HepG2 (cell line): Measurements from ENCODE around the gene FAM3A. TPM values are rescaled to one million over a fixed set of nuclear protein-coding genes. Genes with fewer than 3 reads are reported as not detected.

ENCODE experiments used
- AGO1 ChIP-seq: fragments of 200-400 bp; formaldehyde crosslinking; IDR thresholded peaks from 2 replicates; pipeline ENCODE4 v1.6.1; 2017; ENCODE audit warnings: mild to moderate bottlenecking, low read depth, low read length, moderate library complexity; ENCODE audit not compliant: poor library complexity, severe bottlenecking
- ELF1 ChIP-seq: sonication (generic); formaldehyde crosslinking; IDR thresholded peaks from 2 replicates; pipeline ENCODE4 v1.4.0; 2020; ENCODE audit warnings: missing genetic modification reagents
- FOXA3 ChIP-seq: IDR thresholded peaks from 2 replicates; pipeline ENCODE4 v1.6.1; 2016; ENCODE audit warnings: missing genetic modification reagents, missing compliant biosample characterization
- HDAC1 ChIP-seq: sonication (generic); formaldehyde crosslinking; IDR thresholded peaks from 2 replicates; pipeline ENCODE4 v1.5.1; 2020; ENCODE audit warnings: mild to moderate bottlenecking, missing genetic modification reagents
- HMGXB3 ChIP-seq: sonication (generic); formaldehyde crosslinking; IDR thresholded peaks from 2 replicates; pipeline ENCODE4 v1.4.0; 2020; ENCODE audit warnings: missing genetic modification reagents, borderline replicate concordance
- IKZF5 ChIP-seq: IDR thresholded peaks from 2 replicates; pipeline ENCODE4 v1.6.1; 2018; ENCODE audit warnings: missing genetic modification reagents, mild to moderate bottlenecking, missing compliant biosample characterization
- NFKB2 ChIP-seq: sonication (generic); formaldehyde crosslinking; IDR thresholded peaks from 2 replicates; pipeline ENCODE4 v1.4.0; 2020; ENCODE audit warnings: missing genetic modification reagents, borderline replicate concordance
- POGK ChIP-seq: sonication (generic); formaldehyde crosslinking; conservative IDR thresholded peaks from 2 replicates; pipeline ENCODE4 v1.8.0; 2022; ENCODE audit warnings: mild to moderate bottlenecking, moderate library complexity, missing genetic modification reagents
- RBFOX2 ChIP-seq: fragments of 200-400 bp; formaldehyde crosslinking; IDR thresholded peaks from 2 replicates; pipeline ENCODE4 v1.6.1; 2017; ENCODE audit warnings: low read depth, mild to moderate bottlenecking, low read length
- SAP130 ChIP-seq: IDR thresholded peaks from 2 replicates; pipeline ENCODE4 v1.6.1; 2016; ENCODE audit warnings: low read depth
- ZHX1 ChIP-seq: sonication (generic); formaldehyde crosslinking; IDR thresholded peaks from 2 replicates; pipeline ENCODE4 v1.8.1; 2022; ENCODE audit warnings: low read depth, mild to moderate bottlenecking, missing genetic modification reagents
- ZNF577 ChIP-seq: sonication (generic); formaldehyde crosslinking; IDR thresholded peaks from 2 replicates; pipeline ENCODE4 v1.4.0; 2020; ENCODE audit warnings: mild to moderate bottlenecking, low read depth, missing genetic modification reagents, borderline replicate concordance
- ZNF782 ChIP-seq: sonication (generic); formaldehyde crosslinking; IDR thresholded peaks from 2 replicates; pipeline ENCODE4 v1.4.0; 2020; ENCODE audit warnings: missing genetic modification reagents, mild to moderate bottlenecking, borderline replicate concordance
- ZNF839 ChIP-seq: sonication (generic); formaldehyde crosslinking; IDR thresholded peaks from 2 replicates; pipeline ENCODE4 v1.4.0; 2020; ENCODE audit warnings: missing genetic modification reagents, mild to moderate bottlenecking, borderline replicate concordance
- ZSCAN25 ChIP-seq: sonication (generic); formaldehyde crosslinking; IDR thresholded peaks from 2 replicates; pipeline ENCODE4 v1.8.0; 2022; ENCODE audit warnings: mild to moderate bottlenecking, missing genetic modification reagents
- ZSCAN5A ChIP-seq: sonication (generic); formaldehyde crosslinking; IDR thresholded peaks from 2 replicates; pipeline ENCODE4 v1.8.0; 2022; ENCODE audit warnings: mild to moderate bottlenecking, missing genetic modification reagents, borderline replicate concordance
- polyA plus RNA-seq, 8 experiments: library from polyadenylated mRNA; depleted of rRNA in 3 of 8; stranded (reverse) in 7 of 8; unstranded in 1 of 8; fragments of >200 nt; fragmentation: Illumina TruSeq in 4 of 8; extraction: Trizol in 4 of 8; gene quantifications; 2 replicates each; pipeline versions ENCODE4 v1.2.1 to v1.2.3, GENCODE V29; 2011 to 2016; ENCODE audit warnings: low read depth in 4 of 8, missing spikeins in 1 of 8, mixed read lengths in 1 of 8; ENCODE audit not compliant: insufficient read depth in 1 of 8
- total RNA-seq, 5 experiments: library from RNA; depleted of rRNA; stranded (reverse); fragments of >200 nt; fragmentation: Illumina TruSeq; extraction: Trizol; gene quantifications; 2 replicates each; pipeline ENCODE4 v1.2.3, GENCODE V29; 2016; ENCODE audit warnings: low read depth in 1 of 5

FAM3A gene
- total and polyA plus RNA-seq, 2 of the 13 experiments (the other 11 are each of a cell fraction or from before 2014, with no cell fraction given) = 11.2 to 22.7 TPM

- TF ChIP-seq ZHX1 (CRISPR knock-in tag) (no peak), ZNF577 (CRISPR knock-in tag) (no peak), HDAC1 (CRISPR knock-in tag) (peak; percentile 68), IKZF5 (CRISPR knock-in tag) (peak; percentile 44; the same call in 1 of the 2 replicates), SAP130 (CRISPR knock-in tag) (peak; percentile 78), POGK (0 out of 2 replicates have a peak, but pooled peaks have one; percentile 36), ZSCAN5A (no peak), ZNF839 (CRISPR knock-in tag) (0 out of 2 replicates have a peak, but pooled peaks have one; percentile 38), RBFOX2 (peak; percentile 76), AGO1 (peak; percentile 100), ELF1 (CRISPR knock-in tag) (peak; percentile 93), ZSCAN25 (CRISPR knock-in tag) (no peak; the same call in 1 of the 2 replicates), NFKB2 (peak; percentile 37; the same call in 1 of the 2 replicates), FOXA3 (CRISPR knock-in tag) (0 out of 2 replicates have a peak, but pooled peaks have one; percentile 5), HMGXB3 (CRISPR knock-in tag) (0 out of 2 replicates have a peak, but pooled peaks have one; percentile 44), ZNF782 (CRISPR knock-in tag) (0 out of 2 replicates have a peak, but pooled peaks have one; percentile 38)
Measured at GRCh38 chrX:154547245-154548027, 31.4 kb upstream of the FAM3A start, which contains the start of gene IKBKG (continued).
